ENCODE results near the gene CRADD.

Gene CRADD

DNA sequence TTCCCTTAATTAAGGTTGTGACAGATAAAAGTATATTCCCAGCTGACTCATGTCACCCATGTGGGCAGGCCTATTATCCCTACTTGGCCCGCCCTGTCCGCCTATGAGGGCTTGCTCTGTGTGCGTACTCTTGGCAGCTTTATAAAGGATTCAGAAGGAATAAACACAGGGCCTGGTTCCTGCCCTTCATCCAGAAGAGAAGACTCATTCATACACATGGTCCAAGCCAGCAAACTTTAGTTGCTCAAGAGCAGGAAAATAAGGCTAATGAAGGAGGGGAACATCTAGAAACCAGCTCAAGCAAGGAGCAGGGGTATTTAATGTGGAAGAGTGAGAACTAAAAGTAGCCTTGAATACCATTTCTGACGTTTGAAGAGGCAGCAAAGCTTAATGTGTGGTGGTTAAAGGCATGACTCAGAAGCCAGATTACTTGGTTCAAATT is 141.9 kb downstream of the CRADD start:
- no peak for DNase-seq (ENCODE audit: insufficient read length, low spot score)
- TF ChIP-seq, protein P1, sequence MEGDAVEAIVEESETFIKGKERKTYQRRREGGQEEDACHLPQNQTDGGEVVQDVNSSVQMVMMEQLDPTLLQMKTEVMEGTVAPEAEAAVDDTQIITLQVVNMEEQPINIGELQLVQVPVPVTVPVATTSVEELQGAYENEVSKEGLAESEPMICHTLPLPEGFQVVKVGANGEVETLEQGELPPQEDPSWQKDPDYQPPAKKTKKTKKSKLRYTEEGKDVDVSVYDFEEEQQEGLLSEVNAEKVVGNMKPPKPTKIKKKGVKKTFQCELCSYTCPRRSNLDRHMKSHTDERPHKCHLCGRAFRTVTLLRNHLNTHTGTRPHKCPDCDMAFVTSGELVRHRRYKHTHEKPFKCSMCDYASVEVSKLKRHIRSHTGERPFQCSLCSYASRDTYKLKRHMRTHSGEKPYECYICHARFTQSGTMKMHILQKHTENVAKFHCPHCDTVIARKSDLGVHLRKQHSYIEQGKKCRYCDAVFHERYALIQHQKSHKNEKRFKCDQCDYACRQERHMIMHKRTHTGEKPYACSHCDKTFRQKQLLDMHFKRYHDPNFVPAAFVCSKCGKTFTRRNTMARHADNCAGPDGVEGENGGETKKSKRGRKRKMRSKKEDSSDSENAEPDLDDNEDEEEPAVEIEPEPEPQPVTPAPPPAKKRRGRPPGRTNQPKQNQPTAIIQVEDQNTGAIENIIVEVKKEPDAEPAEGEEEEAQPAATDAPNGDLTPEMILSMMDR (IDR thresholded peaks at IDR 0.05; ENCODE audit: insufficient read depth, missing control alignments) = no peak

DNA sequence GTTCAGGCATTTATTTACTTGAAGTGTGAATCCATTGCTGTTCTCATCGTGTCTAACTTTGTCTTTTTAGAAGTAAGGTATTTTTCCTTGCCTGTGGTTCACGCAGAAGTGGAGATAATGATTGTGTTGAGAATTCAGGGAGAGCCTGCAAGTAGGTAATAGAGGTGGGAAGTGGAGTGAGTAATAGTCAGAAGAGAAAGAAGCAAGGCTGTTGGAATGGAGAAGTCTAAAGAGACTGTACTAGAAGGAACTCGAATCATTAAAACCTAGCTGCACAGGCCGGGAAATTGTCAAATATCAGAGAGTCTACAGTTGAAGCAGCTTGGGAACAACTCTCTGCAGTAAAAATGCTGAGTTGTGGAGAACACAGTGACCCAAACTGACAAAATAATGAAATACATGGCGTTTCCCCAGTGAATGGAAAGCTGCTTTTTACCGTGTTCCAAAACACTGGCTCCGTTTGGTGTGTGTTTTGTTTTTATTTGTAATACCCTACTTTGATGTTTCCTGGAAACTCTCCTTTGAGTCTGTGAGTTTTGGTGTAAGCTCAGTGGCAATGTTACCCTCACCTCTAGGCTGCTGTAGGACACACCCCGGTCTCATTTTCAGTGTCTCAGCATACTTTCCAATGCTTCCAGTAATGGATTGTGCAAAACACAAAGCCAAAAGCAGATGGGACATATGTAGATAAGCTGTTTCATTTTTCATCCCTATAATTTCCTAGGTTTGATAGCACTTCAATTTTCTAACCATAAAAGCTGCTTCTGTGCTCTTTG is 146.6 kb downstream of the CRADD start:
- no peak for FAIRE-seq
- no peak for DNase-seq (ENCODE audit: insufficient read length, low spot score)
- TF ChIP-seq, protein P1 (IDR thresholded peaks at IDR 0.05; ENCODE audit: insufficient read depth, missing control alignments) = no peak

More for the DNA sequence above, 141.9 kb downstream of the CRADD start:
- no peak for FAIRE-seq

DNA sequence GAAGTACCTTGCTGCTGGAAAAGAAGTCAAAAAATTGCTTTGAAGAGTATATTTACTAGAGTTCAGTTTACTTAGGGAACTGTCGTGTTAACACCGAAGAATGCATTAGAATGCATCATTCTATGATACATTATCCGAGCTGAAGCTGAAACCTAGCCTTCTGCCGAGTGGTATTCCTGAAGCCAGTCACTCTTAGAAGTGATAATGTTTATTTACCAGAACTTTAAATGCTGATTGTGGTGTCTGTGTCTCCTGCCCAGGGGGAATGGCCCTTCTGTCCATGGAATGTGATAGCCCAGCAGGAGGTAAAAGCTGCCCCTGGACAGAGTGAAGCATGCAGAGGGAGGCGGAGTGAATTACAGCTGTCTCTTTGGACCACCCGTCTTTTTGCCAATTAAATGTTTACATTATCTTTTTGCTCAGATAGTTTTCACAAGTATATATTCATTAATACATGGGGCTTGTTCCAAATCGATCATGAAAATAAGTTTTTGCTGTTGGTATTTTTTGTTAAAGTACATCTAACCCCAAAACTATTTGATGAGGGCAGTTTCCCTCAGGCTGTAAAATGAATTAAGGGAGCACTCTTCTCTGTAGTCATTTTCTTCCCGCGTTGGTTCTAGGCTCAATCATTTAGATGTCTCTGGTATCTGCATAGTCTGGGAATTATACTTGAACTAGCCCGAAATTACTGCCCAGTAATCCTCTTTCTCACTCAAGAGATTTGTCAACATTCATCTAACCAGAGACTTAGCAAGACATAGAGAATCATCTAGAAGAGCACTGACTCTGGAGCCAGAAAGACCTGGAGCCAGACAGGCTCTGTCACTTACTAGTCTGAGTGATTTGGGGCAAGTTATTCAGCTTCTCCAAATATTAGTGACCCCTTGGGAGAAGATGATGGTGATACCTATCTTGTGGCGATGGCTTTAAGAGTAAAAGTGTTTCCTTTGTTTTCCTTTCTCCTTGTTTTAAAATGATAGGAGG is 147.6 kb downstream of the CRADD start:
- DNase-seq (ENCODE audit: insufficient read length, low spot score) (no peak), FAIRE-seq (no peak)
- TF ChIP-seq, protein P1 (IDR thresholded peaks at IDR 0.05; ENCODE audit: insufficient read depth, missing control alignments) = no peak

DNA sequence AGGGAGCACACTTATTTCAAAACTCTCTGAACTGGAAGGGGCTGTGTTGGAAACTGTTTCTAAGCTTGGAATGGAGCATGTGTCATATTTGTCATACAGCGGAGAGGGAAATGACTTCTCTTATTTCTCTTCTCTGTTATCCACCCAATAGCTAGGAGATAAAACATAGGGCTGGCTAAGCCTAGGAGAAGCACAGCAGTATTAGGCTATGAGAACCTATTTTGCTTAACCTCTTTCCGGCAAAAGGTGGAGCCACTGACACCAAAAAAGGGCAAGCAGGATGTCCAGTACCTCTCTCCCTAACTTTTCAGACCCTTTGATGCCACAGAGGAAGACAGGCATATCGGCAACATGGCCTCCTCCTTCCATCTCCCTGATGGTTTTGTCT is 148.3 kb downstream of the CRADD start:
- TF ChIP-seq, protein P1 (IDR thresholded peaks at IDR 0.05; ENCODE audit: insufficient read depth, missing control alignments) = no peak
- FAIRE-seq = no peak
- no peak for DNase-seq (ENCODE audit: insufficient read length, low spot score)

DNA sequence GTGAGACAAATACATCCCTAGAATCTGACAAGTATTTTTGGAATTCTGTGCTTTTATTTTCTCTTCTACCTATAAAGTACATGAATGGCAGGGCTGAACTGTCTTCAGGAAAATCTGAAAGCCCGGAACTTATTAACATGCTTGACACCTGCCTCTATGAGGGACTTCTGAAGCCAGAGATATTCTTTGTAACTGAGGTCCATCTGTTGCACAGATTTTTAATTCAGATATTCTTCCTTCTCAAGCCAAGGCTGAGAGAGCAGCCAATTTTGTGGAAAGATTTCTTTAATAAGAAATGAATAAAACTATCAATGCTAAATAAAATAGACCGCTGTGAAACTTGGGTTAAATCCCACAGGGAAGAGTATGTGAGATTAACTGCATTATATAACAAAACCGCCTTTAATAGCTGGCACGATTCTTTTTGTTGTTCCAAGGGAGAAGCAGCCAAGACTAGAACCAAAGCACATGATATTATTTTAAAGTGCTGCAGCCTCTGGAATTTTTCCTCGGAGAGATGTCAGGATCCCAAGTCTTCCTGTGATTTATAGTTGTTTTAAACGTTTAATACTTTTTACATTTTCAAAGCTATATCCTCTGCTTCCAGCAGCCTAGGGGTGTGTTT is 148.9 kb downstream of the CRADD start:
- DNase-seq (ENCODE audit: insufficient read length, low spot score) = no peak
- TF ChIP-seq, protein P1 (IDR thresholded peaks at IDR 0.05; ENCODE audit: insufficient read depth, missing control alignments) = no peak
- FAIRE-seq = no peak

DNA sequence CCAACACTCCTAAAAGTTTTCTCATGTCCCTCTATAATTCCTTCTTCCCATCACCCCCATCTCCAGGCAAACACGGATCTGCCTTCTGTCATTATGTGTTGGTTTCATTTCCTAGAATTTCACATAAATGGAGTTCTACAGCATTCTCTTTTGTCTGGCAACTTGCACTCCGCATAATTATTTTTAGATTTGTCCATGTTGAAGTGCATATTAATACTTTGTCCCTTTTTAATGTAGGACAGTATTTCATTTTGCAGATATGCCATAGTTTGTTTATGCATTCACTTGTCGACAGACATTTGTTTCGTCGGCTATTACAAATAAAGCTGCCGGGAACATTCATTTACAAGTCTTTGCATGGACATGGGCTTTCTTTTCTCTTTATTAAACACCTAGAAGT is 150.0 kb downstream of the CRADD start:
- TF ChIP-seq, protein P1 (IDR thresholded peaks at IDR 0.05; ENCODE audit: insufficient read depth, missing control alignments) = no peak
- FAIRE-seq (no peak), DNase-seq (ENCODE audit: insufficient read length, low spot score) (no peak)
